ENCODE results near the gene GAB4.

Gene GAB4

DNA sequence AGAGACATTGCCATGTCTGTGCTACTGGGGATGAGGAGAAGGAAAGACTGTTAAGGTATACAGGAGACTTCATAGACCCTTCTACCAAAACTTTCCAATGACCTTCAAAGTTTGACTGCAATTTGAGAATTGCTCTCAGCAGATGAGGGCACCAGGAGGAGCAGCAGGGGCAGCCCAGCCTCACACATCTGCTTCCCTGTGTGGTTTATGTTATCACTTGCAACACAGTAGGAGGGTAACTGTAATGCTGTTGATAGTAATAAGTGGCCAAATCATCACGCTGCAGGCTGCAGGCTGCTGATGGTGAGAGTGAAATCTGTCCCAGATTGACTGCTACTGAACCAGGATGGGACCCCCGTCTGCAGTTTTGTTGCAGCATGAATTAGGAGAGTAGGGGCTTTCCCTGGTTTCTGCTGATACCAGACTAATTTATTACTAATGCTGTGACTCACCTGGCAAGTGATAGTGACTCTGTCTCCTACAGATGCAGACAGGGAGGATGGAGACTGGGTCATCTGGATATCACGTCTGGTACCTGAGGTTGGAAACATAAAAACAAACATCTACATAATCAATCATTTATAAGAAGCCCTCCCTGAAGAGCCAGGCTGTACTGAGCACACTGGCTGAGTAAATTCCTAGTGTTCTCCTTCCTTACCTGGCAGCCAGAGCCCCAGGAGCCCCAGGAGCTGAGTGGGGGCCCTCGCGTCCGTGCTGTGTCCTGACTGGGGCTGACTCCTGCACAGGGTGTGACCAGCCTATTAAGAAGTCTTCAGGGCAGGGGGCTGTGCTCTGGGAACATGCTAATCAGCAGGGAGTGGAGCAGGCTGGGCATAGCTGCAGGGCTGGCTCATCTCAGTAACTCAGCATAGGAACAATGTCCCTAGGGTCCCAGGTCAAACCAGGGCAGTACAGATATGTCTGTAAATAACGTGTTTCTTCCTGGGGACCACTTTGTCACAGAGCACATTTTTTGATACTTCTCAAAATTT is 74.4 kb downstream of the GAB4 start:
- Histone ChIP-seq H3K27ac (no peak overlapping the region), H3K36me3 (no peaks in the 10 kb centered on the region)
- TF ChIP-seq, protein P1, sequence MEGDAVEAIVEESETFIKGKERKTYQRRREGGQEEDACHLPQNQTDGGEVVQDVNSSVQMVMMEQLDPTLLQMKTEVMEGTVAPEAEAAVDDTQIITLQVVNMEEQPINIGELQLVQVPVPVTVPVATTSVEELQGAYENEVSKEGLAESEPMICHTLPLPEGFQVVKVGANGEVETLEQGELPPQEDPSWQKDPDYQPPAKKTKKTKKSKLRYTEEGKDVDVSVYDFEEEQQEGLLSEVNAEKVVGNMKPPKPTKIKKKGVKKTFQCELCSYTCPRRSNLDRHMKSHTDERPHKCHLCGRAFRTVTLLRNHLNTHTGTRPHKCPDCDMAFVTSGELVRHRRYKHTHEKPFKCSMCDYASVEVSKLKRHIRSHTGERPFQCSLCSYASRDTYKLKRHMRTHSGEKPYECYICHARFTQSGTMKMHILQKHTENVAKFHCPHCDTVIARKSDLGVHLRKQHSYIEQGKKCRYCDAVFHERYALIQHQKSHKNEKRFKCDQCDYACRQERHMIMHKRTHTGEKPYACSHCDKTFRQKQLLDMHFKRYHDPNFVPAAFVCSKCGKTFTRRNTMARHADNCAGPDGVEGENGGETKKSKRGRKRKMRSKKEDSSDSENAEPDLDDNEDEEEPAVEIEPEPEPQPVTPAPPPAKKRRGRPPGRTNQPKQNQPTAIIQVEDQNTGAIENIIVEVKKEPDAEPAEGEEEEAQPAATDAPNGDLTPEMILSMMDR (IDR thresholded peaks at IDR 0.05) = no peak

DNA sequence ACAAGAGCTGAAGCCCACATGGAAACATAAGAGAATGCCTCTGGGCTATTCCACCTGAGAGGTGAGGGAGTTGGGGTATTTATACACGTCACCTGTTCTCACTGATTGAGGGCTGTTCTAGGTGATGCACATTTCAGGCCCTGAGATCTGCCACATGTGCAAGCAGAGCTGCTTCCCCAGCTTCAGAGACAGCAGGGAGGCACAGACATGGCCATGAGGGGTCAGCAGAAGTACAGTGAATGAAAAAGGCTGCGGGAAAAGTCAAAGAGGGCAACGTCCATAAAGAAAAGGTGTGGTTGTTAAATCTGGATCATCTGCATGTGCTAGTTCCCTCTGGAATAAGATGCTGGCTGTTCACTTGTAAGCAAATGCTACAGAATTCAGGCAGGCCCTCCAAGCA is 75.4 kb downstream of the GAB4 start:
- Histone ChIP-seq H3K9me3 (no peaks in the 10 kb centered on the region), H3K36me3 (no peaks in the 10 kb centered on the region), H3K4me1 (ENCODE audit: control insufficient read depth in 1 of 2, insufficient read depth in 1 of 2, low read depth in 1 of 2, low read length in 1 of 2) (no peaks in the 10 kb centered on the region), H3K27ac (no peak overlapping the region), H3K4me3 (ENCODE audit: low read depth in 1 of 2, low read length in 1 of 2) (no peak overlapping the region), H3K27me3 (no peaks in the 10 kb centered on the region)
- TF ChIP-seq, protein P1 (IDR thresholded peaks at IDR 0.05) = no peak

More for the DNA sequence above, 74.4 kb downstream of the GAB4 start:
- H3K9me3 ChIP-seq = no peaks in the 10 kb centered on the region
- H3K4me1 ChIP-seq (ENCODE audit: control insufficient read depth in 1 of 2, insufficient read depth in 1 of 2, low read depth in 1 of 2, low read length in 1 of 2) = no peaks in the 10 kb centered on the region
- no peak overlapping the region for H3K4me3 ChIP-seq (ENCODE audit: low read depth in 1 of 2, low read length in 1 of 2)
- no peaks in the 10 kb centered on the region for H3K27me3 ChIP-seq

DNA sequence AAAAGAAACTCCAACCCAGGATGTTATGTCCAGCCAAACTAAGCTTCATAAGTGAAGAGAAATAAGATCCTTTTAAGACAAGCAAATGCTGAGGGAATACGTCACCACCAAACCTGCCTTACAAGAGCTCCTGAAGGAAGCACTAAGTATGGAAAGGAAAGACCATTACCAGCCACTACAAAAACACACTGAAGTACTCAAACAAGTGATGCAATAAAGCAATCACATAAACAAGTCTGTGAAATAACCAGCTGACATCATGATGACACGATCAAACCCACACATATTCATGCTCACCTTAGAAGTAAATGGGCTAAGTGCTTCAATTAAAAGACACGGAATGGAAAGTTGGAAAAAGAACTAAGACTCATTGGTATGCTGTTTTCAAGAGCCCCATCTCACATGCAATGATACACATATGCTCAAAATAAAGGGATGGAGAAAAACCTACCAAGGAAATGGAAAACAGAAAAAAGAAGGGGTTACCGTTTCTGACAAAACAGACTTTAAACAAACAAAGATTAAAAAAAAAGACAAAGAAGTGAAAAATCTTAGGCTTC is 82.5 kb downstream of the GAB4 start:
- H3K9me3 ChIP-seq = no peaks in the 10 kb centered on the region
- H3K27me3 ChIP-seq = peaks cover 6% of the 10 kb centered on the region
- no peaks in the 10 kb centered on the region for H3K4me1 ChIP-seq (ENCODE audit: control insufficient read depth in 1 of 2, insufficient read depth in 1 of 2, low read depth in 1 of 2, low read length in 1 of 2)
- no peak overlapping the region for H3K27ac ChIP-seq
- H3K4me3 ChIP-seq (ENCODE audit: low read depth in 1 of 2, low read length in 1 of 2) = no peak overlapping the region
- TF ChIP-seq, protein P1 (IDR thresholded peaks at IDR 0.05) = no peak
- no peaks in the 10 kb centered on the region for H3K36me3 ChIP-seq

DNA sequence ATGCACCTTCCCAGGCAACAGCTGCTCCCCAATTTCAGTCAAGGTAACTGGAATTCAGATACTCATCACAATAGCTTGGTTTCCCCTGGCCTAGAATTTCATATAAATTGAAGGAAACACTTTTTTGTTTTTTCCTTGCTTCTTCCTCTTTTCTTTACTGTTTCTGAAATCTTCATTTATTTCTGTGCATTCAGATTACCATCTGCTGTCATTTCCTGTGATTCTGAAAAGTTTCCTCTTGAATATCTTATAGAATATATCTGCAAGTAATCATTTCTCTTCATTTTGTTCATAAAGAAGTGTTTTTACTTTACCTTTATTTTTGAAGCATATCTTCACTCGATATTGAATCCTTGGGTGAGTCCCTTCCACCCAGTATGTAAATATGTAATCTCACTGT is 85.3 kb downstream of the GAB4 start:
- H3K27me3 ChIP-seq = peaks cover 6% of the 10 kb centered on the region
- H3K4me1 ChIP-seq (ENCODE audit: control insufficient read depth in 1 of 2, insufficient read depth in 1 of 2, low read depth in 1 of 2, low read length in 1 of 2) = peaks cover 0 to 5% of the 10 kb centered on the region in 2 experiments
- H3K9me3 ChIP-seq = no peaks in the 10 kb centered on the region
- TF ChIP-seq, protein P1 (IDR thresholded peaks at IDR 0.05) = no peak
- H3K27ac ChIP-seq = no peak overlapping the region
- H3K4me3 ChIP-seq (ENCODE audit: low read depth in 1 of 2, low read length in 1 of 2) = no peak overlapping the region
- H3K36me3 ChIP-seq = no peaks in the 10 kb centered on the region

DNA sequence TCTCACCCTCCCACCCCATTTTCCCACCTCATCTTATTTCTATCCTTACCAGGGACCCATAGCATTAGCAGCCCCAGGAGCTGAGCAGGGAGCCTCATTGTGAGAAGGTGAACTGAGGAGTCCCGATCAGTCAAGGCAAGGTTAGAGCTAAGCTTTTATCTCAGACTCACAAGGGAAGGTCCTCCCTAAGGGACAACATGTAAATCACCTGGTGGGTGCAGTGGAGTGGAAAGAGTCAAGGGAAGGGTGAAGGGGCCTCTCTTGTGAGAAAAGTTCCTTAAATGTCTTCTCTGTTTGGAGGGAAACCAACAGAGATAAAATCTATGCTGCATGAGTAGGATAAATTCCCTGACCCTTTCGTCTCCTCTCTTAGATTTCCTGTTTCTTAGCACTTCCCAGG is 85.9 kb downstream of the GAB4 start:
- no peaks in the 10 kb centered on the region for H3K36me3 ChIP-seq
- peaks cover 0 to 5% of the 10 kb centered on the region in 2 experiments for H3K4me1 ChIP-seq (ENCODE audit: control insufficient read depth in 1 of 2, insufficient read depth in 1 of 2, low read depth in 1 of 2, low read length in 1 of 2)
- TF ChIP-seq, protein P1 (IDR thresholded peaks at IDR 0.05) = no peak
- H3K27ac ChIP-seq = no peak overlapping the region
- H3K9me3 ChIP-seq = no peaks in the 10 kb centered on the region
- peaks cover 11% of the 10 kb centered on the region for H3K27me3 ChIP-seq
- no peak overlapping the region for H3K4me3 ChIP-seq (ENCODE audit: low read depth in 1 of 2, low read length in 1 of 2)

All from neutrophil (primary cell).